ENCODE results near the gene GAB2.

GRCh38 chr11:78363024-78363619 is 54.5 kb downstream of the GAB2 start:
- TF ChIP-seq CTCF (IDR thresholded peaks at IDR 0.05; ENCODE audit: borderline replicate concordance, extremely low read depth, low read length, poor library complexity, severe bottlenecking) (no peak), EZH2 (IDR thresholded peaks at IDR 0.05; ENCODE audit: borderline replicate concordance, low read depth, low read length, severe bottlenecking) (no peak)

Measured in DND-41 (cell line).